ENCODE data around the gene SLC30A4. TPM values are rescaled to one million over a fixed set of nuclear protein-coding genes. Genes with fewer than 3 reads are reported as not detected.

The SLC30A4 gene
- total RNA-seq, 2 donors from 2014 or later = 3.6 to 4.3 TPM

GRCh38 chr15:45489690-45490238 lies 32.8 kb downstream of the SLC30A4 start:
- H3K27ac Mint-ChIP-seq = no peak overlapping the region
- no peaks in the 10 kb centered on the region for H3K4me1 Mint-ChIP-seq (ENCODE audit: low read depth)
- H3K36me3 Mint-ChIP-seq (ENCODE audit: insufficient read depth in 2 of 2) = no peaks in the 10 kb centered on the region
- H3K9me3 Mint-ChIP-seq = no peaks in the 10 kb centered on the region
- DNase-seq (no peak), ATAC-seq (replicated peaks in 1 of 2) (no peak)
- no peaks in the 10 kb centered on the region for H3K27me3 Mint-ChIP-seq (ENCODE audit: low read depth)
- no peak overlapping the region for H3K4me3 Mint-ChIP-seq

DNA sequence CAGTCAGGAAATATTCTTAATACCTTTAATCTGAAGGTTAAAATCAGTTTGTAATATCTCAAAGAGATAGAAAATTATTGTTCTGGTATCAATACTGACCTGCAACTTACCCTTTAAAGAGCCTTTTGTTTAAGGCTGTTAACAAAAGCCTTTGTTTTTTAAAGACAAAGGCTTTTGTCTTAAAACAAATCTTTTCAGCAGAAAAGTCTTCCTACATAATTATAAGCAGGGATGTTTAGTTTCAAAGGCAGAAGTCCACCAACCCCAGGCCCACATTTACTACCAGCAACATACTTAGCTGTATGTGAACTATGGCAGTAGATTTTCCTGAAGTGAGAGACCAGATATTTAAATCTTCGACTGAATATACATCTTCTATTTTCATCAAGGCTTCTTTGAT lies 36.2 kb downstream of the SLC30A4 start:
- no peaks in the 10 kb centered on the region for H3K36me3 Mint-ChIP-seq (ENCODE audit: insufficient read depth in 2 of 2)

GRCh38 chr15:45481135-45481534 lies 41.4 kb downstream of the SLC30A4 start:
- no peak for ATAC-seq (replicated peaks in 1 of 2)
- Mint-ChIP-seq H3K27ac (no peak overlapping the region), H3K27me3 (ENCODE audit: low read depth) (no peaks in the 10 kb centered on the region), H3K4me3 (no peak overlapping the region), H3K9me3 (no peaks in the 10 kb centered on the region), H3K4me1 (ENCODE audit: low read depth) (no peaks in the 10 kb centered on the region), H3K36me3 (ENCODE audit: insufficient read depth in 2 of 2) (no peaks in the 10 kb centered on the region)
- no peak for DNase-seq

More for the DNA sequence above, 36.2 kb downstream of the SLC30A4 start:
- ATAC-seq (replicated peaks in 1 of 2) = no peak
- Mint-ChIP-seq H3K27me3 (ENCODE audit: low read depth) (no peaks in the 10 kb centered on the region), H3K27ac (no peak overlapping the region), H3K9me3 (no peaks in the 10 kb centered on the region), H3K4me3 (no peak overlapping the region), H3K4me1 (ENCODE audit: low read depth) (no peaks in the 10 kb centered on the region)
- DNase-seq = no peak

DNA sequence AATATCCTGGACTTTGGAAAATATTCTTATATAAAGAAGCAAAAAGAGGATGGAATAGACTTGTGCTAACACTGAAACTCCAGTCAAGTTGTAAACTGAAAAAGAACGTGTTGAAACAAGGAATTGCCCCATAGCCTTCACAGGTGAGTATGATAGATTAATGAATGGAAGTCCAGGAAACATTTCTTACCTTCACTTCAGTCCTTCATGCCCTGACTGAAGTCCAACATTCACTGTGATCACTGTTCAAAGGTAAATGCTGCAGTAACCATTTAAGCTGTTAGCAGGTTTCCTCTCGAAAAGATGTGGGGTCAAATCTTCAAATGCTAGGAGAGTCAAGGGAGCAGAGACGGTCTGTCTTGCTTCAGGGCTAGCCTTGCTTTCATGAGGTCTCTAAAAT lies 46.1 kb downstream of the SLC30A4 start:
- Mint-ChIP-seq H3K4me1 (ENCODE audit: low read depth) (no peaks in the 10 kb centered on the region), H3K27me3 (ENCODE audit: low read depth) (peaks cover 7% of the 10 kb centered on the region), H3K27ac (no peak overlapping the region), H3K36me3 (ENCODE audit: insufficient read depth in 2 of 2) (no peaks in the 10 kb centered on the region), H3K4me3 (no peak overlapping the region), H3K9me3 (no peaks in the 10 kb centered on the region)
- ATAC-seq (replicated peaks in 1 of 2) (no peak), DNase-seq (no peak)

DNA sequence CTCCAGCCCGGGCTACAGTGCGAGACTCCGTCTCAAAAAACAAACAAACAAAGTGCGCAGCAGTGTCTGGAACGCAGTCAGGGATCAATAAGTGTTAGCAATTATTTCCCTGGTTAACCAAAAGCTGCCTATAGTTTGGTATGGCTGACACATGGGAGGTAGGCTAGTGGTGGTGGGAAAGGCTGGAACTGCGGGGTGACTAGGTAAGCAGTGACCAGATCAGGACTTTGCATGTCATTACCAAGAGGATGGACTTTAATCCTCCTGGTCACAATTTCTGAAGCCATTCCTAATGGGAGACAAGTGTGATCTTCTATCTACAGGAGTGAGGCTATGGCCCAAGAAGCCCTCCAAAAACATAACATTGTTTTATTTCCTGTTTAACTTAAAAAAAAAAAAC lies 47.8 kb downstream of the SLC30A4 start:
- peaks cover 15% of the 10 kb centered on the region for H3K27me3 Mint-ChIP-seq (ENCODE audit: low read depth)
- ATAC-seq (replicated peaks in 1 of 2) (no peak), DNase-seq (no peak)
- no peak overlapping the region for H3K4me3 Mint-ChIP-seq
- H3K4me1 Mint-ChIP-seq (ENCODE audit: low read depth) = no peaks in the 10 kb centered on the region
- no peaks in the 10 kb centered on the region for H3K36me3 Mint-ChIP-seq (ENCODE audit: insufficient read depth in 2 of 2)
- no peak overlapping the region for H3K27ac Mint-ChIP-seq
- H3K9me3 Mint-ChIP-seq = no peaks in the 10 kb centered on the region

- no peak overlapping the region for H3K4me3 Mint-ChIP-seq
- H3K27ac Mint-ChIP-seq = no peak overlapping the region
- H3K4me1 Mint-ChIP-seq (ENCODE audit: low read depth) = no peaks in the 10 kb centered on the region
- peaks cover 27% of the 10 kb centered on the region for H3K27me3 Mint-ChIP-seq (ENCODE audit: low read depth)
- DNase-seq (no peak), ATAC-seq (replicated peaks in 1 of 2) (no peak)
- H3K36me3 Mint-ChIP-seq (ENCODE audit: insufficient read depth in 2 of 2) = no peaks in the 10 kb centered on the region
- H3K9me3 Mint-ChIP-seq = no peaks in the 10 kb centered on the region
Observed at GRCh38 chr15:45473068-45473467, 49.5 kb downstream of the SLC30A4 start.

- Mint-ChIP-seq H3K4me3 (no peak overlapping the region), H3K9me3 (no peaks in the 10 kb centered on the region), H3K4me1 (ENCODE audit: low read depth) (no peaks in the 10 kb centered on the region), H3K36me3 (ENCODE audit: insufficient read depth in 2 of 2) (no peaks in the 10 kb centered on the region), H3K27me3 (ENCODE audit: low read depth) (peaks cover 32% of the 10 kb centered on the region), H3K27ac (no peak overlapping the region)
- ATAC-seq (replicated peaks in 1 of 2) (no peak), DNase-seq (no peak)
Observed at GRCh38 chr15:45471151-45471550, 51.4 kb downstream of the SLC30A4 start.

GRCh38 chr15:45469441-45469840 lies 53.1 kb downstream of the SLC30A4 start:
- no peaks in the 10 kb centered on the region for H3K4me1 Mint-ChIP-seq (ENCODE audit: low read depth)
- no peak overlapping the region for H3K27ac Mint-ChIP-seq
- ATAC-seq (replicated peaks in 1 of 2) = no peak
- peaks cover 32% of the 10 kb centered on the region for H3K27me3 Mint-ChIP-seq (ENCODE audit: low read depth)
- no peak overlapping the region for H3K4me3 Mint-ChIP-seq
- no peaks in the 10 kb centered on the region for H3K9me3 Mint-ChIP-seq
- H3K36me3 Mint-ChIP-seq (ENCODE audit: insufficient read depth in 2 of 2) = no peaks in the 10 kb centered on the region
- no peak for DNase-seq

DNA sequence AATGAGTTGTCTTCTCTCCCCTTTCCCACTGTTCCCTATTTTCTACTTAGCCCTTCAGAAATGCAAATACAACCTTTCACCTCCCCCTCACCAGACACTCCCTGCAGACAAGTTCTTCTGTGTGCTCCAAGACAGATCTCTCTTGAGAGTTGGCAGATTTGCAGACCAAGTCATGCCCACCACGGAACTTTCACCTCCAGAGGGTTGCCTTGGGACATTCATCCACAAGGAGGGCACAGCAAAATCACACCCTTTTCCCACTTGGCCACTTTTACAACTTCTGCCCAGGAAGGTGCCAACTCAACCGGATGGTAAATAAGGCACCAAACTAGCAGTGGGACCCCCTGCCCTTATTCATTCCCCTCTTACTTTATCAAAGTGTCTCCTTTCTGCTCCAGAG lies 53.5 kb downstream of the SLC30A4 start:
- no peak overlapping the region for H3K27ac Mint-ChIP-seq
- H3K27me3 Mint-ChIP-seq (ENCODE audit: low read depth) = peaks cover 32% of the 10 kb centered on the region
- no peak for ATAC-seq (replicated peaks in 1 of 2)
- H3K4me3 Mint-ChIP-seq = no peak overlapping the region
- H3K9me3 Mint-ChIP-seq = no peaks in the 10 kb centered on the region
- H3K4me1 Mint-ChIP-seq (ENCODE audit: low read depth) = no peaks in the 10 kb centered on the region
- DNase-seq = no peak
- H3K36me3 Mint-ChIP-seq (ENCODE audit: insufficient read depth in 2 of 2) = no peaks in the 10 kb centered on the region

DNA sequence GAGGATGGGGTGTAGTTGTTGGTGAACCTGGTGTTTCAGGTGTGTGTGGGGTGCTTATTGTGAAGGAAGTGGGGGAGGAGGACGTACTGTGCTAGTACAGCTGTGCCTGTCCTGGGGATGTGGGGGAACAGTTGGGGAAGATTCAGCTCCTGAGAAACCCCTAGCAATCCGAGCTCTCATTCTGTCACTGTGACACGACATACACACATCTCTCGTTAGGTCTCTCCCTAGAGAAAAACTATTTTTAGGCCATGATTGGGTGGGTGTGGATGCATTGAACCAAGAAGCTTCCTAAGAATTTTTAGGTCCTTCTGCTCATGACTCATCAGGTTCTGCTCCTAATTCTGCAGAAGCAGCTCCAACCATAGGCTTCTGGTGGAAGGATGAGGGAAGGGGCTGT lies 54.3 kb downstream of the SLC30A4 start:
- DNase-seq = no peak
- no peak overlapping the region for H3K4me3 Mint-ChIP-seq
- no peak for ATAC-seq (replicated peaks in 1 of 2)
- H3K9me3 Mint-ChIP-seq = no peaks in the 10 kb centered on the region
- no peak overlapping the region for H3K27ac Mint-ChIP-seq
- no peaks in the 10 kb centered on the region for H3K4me1 Mint-ChIP-seq (ENCODE audit: low read depth)
- H3K36me3 Mint-ChIP-seq (ENCODE audit: insufficient read depth in 2 of 2) = no peaks in the 10 kb centered on the region
- peaks cover 32% of the 10 kb centered on the region for H3K27me3 Mint-ChIP-seq (ENCODE audit: low read depth)

- Mint-ChIP-seq H3K4me1 (ENCODE audit: low read depth) (peaks cover 46% of the 10 kb centered on the region), H3K9me3 (peaks cover 0 to 1% of the 10 kb centered on the region in 2 donors), H3K36me3 (ENCODE audit: insufficient read depth in 2 of 2) (no peaks in the 10 kb centered on the region), H3K4me3 (peak overlapping the region; percentile 85 to 100), H3K27me3 (ENCODE audit: low read depth) (no peaks in the 10 kb centered on the region), H3K27ac (no peak overlapping the region)
- ATAC-seq (replicated peaks in 1 of 2) (no peak), DNase-seq (peak; percentile 81 to 85)
Observed at GRCh38 chr15:45458746-45459403, 63.7 kb downstream of the SLC30A4 start.

GRCh38 chr15:45457641-45458539 lies 64.7 kb downstream of the SLC30A4 start:
- Mint-ChIP-seq H3K36me3 (ENCODE audit: insufficient read depth in 2 of 2) (no peaks in the 10 kb centered on the region), H3K27me3 (ENCODE audit: low read depth) (no peaks in the 10 kb centered on the region), H3K4me3 (peak overlapping the region; percentile 85 to 100), H3K4me1 (ENCODE audit: low read depth) (peaks cover 47% of the 10 kb centered on the region), H3K27ac (peak overlapping the region; percentile 98), H3K9me3 (peaks cover 0 to 1% of the 10 kb centered on the region in 2 donors)
- DNase-seq (peak; percentile 78 to 88), ATAC-seq (replicated peaks in 1 of 2) (peak; percentile 66 to 69)

- H3K9me3 Mint-ChIP-seq = peaks cover 0 to 1% of the 10 kb centered on the region in 2 donors
- DNase-seq = peak in 1 of 2 donors; percentile 8
- H3K27ac Mint-ChIP-seq = peak overlapping the region; percentile 98
- no peaks in the 10 kb centered on the region for H3K36me3 Mint-ChIP-seq (ENCODE audit: insufficient read depth in 2 of 2)
- peak overlapping the region; percentile 85 to 100 for H3K4me3 Mint-ChIP-seq
- peak in 1 of 2 donors; percentile 10 for ATAC-seq (replicated peaks in 1 of 2)
- no peaks in the 10 kb centered on the region for H3K27me3 Mint-ChIP-seq (ENCODE audit: low read depth)
- H3K4me1 Mint-ChIP-seq (ENCODE audit: low read depth) = peaks cover 47% of the 10 kb centered on the region
Observed at GRCh38 chr15:45457220-45457619, 65.3 kb downstream of the SLC30A4 start.
